Central memory CD4-positive, alpha-beta T cell (primary cell): ENCODE results near the gene PVRIG.
"Not testable (repeated sequence)": the region's sequence is repeated elsewhere in the genome, so short reads cannot be mapped to it uniquely, and the experiment has no call there.

Source experiments
- DNase-seq: peaks from one replicate; pipeline ENCODE4 v3.0.0; 2022
- total RNA-seq, 3 experiments: gene quantifications; one replicate each; lab custom pipeline; 2026; lab: John Stamatoyannopoulos, UW

PVRIG gene
- 0.04 to 1.2 (median 0.16) reads per million in 3 experiments for total RNA-seq

DNA sequence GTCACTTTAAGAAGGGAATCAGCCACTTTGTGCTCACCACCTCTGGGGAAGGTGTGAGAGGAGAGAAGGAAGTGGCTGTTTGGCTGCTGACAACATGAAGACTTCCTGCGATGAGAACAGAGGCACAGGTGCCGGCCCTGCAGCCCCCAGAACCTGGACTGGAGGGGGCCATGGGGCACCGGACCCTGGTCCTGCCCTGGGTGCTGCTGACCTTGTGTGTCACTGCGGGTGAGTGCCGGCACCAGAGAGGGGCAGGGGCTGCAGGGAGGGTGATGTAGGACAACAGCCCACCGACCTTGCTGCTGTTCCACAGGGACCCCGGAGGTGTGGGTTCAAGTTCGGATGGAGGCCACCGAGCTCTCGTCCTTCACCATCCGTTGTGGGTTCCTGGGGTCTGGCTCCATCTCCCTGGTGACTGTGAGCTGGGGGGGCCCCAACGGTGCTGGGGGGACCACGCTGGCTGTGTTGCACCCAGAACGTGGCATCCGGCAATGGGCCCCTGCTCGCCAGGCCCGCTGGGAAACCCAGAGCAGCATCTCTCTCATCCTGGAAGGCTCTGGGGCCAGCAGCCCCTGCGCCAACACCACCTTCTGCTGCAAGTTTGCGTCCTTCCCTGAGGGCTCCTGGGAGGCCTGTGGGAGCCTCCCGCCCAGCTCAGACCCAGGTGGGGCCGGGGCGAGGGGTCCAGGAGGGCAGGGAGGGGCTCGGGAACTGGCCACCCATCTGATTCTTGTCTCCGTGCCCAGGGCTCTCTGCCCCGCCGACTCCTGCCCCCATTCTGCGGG is at the start of gene PVRIG:
PVRIG (plus strand) TSS at position 149 of the 785 bp plus-strand sequence; CDS start at position 171, 22 bp downstream.
- DNase-seq = peak; percentile 44

DNA sequence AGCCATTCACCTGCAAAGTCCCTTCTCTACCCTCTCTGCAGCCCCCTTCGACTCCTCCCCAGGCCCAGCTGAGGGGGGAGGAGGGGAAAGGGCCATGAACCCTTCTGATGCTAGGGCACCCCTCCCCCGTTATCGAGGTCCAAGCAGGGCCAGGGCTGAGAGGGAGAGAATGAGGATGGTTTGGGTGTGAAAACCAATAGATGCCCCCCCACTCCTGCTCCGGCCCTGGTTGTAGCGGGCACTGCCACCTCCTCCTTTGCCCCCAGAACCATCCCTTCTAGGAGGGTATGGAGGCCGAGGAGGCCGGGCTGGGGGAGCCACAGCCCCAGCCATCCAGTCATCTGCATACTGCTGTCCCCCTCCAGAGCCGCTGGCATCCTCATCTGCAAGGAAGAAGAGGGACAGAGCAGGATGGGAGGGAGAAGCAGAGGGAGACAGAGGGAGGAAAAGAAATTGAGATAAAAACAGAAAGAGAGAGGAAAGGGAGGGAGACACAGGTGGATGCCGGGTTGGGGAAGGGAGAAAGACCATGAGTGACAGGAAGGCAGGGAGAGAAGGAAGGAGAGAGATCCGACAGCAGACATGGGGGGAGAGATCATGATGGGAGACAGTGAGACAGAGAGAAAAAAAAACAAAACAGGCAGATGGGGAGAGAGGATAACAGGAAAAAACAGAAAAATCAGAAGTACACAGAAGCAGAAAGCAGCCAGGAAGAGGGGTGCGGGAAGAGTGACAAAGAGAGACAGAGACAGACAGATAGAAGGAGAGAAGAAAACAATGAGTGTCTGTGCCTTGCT is 49.5 kb upstream of the PVRIG start:
- DNase-seq = no peak

DNA sequence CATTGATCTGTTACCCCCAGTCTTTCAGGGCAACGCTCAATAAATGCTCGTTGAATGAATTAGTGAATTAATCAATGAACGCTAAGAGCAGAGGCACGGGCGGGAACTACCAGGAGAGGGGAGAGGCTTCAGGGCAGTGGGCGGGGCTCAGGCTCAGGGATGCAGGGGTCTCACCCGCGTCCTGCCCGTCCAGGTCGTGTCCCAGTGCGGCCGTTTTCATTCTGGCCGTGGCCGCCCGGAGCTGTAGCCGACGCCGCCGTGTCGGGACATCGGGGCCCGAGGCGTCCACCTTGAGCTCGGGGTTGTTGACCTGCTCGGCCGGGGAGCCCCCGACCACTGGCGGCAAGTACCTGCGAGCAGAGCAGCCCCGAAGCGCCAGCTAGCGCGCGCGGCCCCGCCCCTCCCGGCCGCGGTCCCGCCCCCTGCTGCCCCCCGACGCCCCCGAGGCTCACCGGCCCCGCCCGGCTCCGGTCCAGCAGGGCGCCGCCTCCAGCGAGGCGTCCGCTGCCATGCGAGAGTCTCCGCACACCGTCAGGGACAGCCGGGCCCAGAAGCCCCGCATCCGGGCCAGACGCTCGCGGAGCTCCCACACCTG is 48.6 kb upstream of the PVRIG start:
- DNase-seq = no peak

DNA sequence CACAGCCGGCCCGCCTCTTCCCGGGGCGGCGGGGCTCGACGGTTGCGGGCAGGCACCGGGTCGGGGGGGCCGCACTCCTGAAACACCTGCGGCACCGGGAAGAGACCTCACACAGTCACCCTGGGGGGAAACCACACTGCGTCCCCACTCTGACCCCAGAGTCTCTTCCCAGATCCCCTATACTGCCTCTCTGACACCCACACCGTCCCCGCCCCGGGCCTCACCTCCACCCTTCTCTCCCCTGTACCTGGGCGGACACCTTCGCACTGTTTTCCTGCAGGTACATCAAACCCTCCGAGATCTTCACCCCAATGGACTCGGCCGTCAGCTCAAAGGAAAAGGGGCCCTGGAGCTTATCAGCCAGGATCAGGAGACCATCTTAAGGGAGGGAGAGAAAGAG is 47.9 kb upstream of the PVRIG start:
- no peak for DNase-seq

DNA sequence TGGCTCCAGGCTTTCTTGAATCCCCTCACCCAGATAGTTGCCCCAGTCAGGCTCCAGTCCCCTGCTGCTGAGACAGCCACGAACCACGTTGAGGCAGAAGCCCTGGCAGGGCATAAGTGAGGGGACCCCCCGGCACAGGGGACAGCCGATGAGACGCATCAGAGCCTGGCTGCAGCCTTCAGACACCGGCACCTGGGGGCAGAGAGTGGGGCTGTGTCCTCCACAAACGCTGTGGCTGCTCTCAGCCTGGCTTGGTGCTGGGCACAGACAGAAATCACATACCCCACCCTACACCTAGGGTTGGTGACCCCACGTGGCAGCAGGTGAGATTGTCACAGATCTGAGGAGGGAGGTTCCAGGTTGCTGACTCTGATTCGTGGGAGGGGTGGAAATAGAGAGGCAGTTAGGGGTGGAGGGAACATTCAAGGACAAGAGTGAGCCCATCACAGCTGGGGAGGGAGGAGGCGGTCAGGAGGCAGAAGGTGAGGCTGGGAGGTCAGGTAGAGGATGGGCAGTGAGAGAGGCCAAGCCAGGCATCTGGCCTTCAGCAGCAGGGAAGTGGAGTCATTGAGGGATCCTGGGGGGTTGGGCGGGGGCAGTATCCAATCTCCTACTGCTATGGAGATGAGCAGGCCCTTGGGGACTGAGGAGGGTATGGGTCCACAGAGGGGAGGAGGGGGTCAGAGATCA is 45.8 kb upstream of the PVRIG start:
- DNase-seq = no peak

DNA sequence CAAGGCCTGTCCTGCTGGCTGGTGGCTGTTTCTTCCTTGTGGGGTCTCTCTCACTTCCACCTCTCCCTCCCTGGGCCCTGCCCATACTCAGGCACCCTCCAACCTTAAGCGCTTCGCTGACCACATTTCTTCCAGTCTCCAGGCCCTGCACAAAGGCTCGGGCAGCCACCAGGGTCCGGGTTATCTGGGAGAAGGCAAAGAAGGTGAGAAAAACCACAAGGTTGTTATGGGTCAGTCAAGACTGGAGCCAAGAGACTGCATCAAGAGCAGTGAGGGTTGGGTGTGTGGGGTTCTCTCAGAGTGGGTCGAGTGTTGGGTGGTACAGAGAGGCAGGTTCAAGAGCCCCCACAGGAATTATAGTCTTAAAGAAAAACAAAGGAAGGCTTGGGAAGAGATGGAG is 45.2 kb upstream of the PVRIG start:
- no peak for DNase-seq

DNA sequence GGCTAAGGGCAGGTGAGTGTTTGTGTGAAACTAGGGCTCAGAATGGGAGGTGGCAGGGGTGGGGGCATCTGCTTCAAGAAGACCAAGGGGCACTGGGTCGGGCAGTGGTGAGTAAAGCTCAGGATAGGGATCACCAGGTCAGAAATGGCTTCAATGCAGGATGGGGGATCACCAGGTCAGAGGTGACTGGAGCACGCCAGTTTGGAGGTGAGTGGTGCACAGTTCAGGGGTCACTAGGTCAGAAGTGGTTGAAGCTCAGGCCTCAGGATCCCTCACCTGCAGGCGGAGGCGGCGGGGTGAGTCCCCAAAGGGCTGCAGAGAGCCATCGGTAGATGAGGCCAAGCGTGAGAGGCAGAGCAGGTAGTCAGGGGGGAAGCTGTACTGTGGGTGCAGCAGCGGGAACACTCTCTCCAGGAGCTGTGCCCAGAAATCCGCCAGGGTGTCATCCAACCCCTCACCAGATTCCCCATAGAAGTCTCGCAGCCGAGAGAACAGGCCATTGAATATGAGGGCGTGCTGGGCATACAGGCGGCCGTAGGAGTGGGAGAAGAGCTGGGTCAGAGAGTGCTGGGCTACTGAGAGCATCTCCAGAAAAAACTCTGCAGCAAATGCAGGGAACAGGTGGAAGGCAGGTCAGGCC is 44.3 kb upstream of the PVRIG start:
- no peak for DNase-seq

DNA sequence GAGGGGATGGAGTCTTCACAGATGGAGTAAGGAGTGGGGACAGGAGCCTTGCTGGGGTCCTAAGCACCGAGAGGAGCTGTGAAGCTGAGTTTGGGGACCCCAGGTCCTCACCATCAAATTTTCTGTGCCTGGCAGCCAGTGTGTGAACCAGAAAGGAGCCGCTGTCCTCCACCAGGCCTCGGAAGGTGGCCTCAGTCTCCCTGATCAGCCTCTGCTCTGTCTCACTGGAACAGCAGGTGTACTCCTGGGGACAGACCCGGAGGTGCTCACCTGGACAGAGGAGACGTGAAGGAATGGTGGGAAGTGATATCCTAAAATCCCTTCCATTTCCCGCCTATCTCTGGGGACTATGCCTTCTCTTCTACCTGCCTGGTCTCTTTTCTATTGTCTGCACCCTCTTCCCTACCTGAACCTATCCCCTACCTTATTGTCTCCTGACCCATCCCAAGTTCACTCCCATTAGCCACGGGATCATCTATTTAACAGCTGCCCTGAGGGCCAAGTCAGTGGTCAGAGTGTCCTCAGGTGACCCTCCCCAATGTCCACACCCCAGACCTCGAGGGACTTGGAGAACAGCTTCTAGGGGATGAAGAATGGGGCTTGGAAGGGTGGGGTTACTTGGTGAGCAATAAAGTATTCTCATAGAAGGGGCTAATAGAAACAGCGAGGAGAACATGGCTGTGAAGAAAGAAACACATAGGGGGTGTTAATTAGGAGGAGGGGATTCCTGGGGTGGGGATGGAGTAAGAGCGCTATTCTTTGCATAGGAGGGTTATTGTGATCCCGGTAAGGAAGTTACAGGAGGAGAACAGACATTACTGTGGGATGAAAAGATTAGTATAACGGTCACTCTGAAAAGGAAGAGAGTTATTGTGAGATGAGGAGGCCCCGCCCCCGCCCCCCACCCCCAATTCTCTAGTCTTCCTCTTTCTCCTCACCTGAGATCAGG is 43.4 kb upstream of the PVRIG start:
- DNase-seq = no peak

DNA sequence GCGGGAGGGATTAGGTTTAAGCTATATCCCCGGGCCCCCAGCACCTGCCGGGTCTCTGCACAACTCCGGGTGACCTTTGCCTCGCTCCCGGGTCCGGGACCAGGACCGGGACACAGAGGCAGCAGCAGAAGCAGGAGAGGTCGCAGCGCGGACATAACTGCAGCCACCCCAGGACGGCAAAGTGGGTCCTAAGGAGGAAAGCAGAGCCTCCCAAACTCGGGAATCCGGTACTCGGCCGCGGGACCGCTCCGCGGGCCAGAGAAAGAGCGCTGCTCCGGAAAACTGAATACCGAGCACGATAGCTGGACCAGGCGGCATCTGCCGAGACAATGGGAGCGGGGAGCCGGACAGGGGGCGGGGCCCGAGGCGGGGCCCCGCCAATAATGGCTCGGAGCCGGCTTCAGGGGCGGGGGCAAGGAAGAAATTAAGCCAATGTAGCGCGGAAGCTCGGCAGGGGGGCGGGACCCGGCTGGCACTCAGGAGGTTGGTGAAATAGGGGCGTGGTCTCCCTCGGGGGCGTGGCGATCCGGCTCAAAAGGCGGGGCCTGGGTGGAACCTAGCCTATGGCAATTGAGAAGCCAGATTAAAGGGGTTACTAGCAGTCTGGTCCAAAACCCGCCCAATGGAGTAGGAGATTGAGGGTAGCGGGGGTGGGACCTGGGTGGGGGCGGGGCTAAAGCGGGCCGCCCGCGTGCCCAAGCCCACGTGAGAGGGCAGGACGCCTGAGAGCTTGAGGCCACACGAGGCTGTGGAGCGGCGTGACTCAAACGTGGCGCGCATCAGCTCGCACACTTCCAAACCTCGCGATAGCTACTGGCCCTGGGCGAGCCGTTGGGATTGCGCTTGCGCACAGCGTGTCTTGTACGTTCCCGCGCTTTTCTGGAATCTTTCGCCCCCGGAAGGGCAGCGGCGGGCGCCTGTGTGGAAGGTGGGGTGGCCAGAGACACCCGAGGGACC is 42.4 kb upstream of the PVRIG start, which contains the start of the genes GPC2 and STAG3:
GPC2 (minus strand) TSS at position 337 of the 957 bp plus-strand sequence; CDS start at position 155, 182 bp downstream.
STAG3 (plus strand) TSS at position 874 of the 957 bp plus-strand sequence. CDS start 2,639 bp downstream, outside the sequence.
- DNase-seq = peak; percentile 97

DNA sequence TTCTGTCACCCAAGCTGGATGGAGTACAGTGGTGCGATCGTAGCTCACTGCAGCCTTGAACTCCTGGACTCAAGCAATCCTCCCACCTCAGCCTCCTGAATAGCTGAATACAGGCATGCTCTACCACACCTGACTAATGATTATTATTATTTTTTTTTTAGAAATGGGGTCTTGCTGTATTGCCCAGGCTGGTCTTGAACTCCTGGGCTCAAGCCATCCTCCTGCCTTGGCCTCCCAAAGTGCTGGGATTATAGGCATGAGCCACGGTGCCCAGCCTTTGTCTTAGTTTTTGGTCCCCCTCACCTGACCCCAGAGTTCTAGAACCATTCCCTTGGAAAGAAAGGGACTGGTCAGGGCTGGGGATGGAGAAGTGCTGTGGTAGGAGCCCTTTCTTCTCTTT is 39.7 kb upstream of the PVRIG start:
- not testable (repeated sequence) for DNase-seq

DNA sequence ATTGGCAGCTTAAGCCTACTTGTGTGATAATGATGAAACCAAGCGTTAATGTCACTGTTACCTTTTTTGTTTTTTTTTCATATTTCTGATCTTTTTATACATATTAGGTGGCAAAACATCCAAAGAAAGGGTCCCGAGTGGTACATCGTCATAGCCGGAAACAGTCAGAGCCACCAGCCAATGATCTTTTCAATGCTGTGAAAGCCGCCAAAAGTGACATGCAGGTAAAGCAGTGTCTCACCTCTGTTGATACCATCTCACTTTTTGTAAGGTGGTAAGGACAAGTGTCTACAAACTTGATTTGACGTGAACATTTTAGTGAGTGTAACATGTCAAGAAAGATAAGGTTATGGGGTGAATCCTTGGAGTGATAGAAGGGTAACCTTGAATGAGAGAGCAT is 37.1 kb upstream of the PVRIG start:
- not testable (repeated sequence) for DNase-seq

DNA sequence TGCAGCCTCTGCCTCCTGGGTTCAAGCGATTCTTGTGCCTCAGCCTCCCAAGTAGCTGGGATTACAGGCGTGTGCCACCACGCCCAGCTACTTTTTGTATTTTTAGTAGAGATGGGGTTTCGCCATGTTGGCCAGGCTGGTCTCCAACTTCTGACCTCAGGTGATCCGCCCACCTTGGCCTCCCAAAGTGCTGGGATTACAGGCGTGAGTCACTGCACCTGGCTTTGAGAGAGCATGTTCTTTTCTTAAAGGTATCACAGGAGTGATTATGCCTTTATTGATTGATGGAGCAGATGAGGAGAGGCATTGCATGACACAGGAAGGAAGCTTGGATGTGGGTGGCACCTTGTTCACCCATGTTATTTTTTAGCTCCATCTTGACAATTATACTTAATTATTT is 36.7 kb upstream of the PVRIG start:
- not testable (repeated sequence) for DNase-seq

DNA sequence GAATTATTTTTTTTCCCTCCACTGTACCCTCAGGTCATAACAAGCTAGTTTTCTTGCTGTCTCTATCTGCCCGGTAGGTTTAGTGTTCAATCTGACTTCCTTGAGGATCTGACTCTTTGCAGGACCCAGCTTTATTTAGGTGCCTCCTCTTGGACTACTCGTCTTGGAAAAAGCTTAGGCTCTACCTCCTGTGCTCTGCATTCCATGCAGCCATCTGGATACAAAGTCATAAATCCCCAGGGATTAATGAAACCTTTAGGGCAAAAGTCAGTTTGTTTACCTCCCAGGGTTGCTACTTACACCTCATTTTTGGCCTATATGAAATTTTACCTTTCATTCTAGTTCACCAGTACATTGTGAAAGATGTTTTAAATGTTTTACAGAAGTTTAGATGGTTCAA is 34.0 kb upstream of the PVRIG start:
- DNase-seq = no peak

DNA sequence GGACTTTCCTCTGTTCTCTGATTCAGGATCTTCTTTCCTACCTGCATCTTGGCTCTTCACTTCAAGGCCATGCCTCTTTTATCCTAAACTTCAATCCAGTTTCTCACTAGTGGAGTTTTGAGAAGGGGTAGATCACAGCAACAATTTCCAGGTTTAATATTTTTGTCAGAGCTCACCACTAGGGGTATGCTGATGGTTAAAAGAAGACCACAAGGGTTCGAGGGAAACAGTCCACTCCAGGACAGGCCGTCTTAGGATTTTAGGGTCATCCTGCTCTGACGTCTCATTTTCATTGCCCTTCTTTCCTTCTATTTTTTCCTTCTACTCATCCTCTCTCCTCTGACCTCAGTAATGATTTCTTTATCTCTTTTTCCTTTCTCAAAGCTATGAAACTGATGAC is 30.7 kb upstream of the PVRIG start:
- DNase-seq = no peak

DNA sequence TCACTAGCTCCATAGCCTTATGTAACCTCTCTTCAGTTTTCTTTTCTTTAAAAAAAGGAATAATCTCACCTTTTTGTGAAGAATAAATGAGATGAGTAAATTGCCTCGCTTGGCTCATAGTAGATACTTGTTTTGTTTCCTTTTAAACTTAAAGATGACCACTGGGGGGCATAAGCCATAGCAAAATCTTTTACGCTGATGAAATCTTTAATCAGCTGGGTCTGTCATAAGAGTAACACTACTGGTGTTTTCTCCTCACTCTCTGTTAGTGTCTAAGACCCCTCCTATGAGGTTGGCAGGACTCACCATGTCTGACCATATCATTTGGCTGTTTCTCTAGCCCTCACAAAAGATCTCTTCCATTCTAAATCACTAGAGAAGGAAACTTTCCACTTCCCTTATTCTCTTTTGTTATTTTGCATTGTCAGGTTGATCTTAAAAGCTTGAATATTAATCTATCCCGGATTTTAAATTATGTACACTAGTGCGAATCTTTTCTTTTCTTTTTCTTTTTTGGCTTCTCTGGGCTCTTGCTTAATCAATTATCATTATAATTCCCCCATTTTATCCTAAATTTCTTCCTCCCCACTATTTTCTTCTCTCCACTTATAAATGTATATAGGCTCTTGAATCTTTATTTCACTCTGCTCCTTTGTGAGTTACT is 29.6 kb upstream of the PVRIG start:
- DNase-seq = peak; percentile 50

DNA sequence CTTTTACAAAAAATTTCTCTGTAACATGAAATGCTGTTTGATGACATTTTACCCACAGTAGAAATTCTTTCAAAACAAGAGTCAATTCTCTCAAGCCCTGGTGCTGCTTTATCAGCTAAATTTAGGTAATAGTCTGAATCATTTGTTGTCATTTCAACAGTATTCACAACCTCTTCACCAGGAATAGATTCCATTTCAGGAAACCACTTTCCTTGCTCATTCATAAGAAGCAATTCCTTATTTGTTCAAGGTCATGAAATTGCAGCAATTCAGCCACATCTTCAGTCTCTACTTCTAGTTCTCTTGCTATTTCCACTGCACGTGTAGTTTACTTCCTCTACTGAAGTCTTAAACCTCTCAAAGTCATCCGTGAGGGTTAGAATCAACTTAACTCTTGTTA is 28.0 kb upstream of the PVRIG start:
- no peak for DNase-seq

DNA sequence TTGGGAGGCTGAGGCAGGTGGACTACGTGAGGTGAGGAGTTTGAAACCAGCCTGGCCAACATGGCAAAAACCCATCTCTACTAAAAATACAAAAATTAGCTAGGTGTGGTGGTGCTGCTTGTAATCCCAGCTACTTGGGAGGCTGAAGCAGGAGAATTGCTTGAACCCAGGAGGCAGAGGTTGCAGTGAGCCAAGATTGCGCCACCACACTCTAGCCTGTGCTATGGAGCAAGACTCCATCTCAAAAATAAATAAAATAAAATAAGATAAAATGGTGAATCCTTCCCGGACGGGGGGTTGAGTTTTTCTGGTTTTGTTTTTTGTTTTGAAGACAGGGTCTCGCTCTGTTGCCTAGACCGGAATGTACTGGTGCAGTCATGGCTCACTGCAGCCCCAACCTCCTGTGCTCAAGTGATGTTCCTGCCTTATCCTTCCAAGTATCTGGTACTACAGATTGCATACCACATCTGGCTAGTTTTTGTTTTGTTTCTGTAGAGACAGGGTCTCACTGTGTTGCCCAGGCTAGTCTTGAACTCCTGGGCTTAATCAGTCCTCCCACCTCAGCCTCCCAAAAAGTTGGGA is 27.4 kb upstream of the PVRIG start:
- DNase-seq = not testable (repeated sequence)

DNA sequence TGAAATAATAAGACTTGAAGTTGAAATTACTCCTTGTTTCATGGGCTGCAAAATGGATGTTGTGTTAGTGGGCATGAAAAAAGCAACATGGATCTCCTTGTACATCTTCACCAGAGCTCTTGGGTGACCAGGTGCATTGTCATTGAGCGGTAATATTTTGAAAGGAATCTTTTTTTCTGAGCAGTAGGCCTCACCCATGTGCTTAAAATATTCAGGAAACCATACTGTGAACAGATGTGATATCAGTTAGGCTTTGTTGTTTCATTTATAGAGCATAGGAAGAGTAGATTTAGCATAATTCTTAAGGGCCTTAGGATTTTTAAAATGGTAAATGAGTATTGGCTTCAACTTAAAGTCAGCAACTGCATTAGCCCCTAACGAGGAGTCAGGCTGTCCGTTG is 26.8 kb upstream of the PVRIG start:
- no peak for DNase-seq

DNA sequence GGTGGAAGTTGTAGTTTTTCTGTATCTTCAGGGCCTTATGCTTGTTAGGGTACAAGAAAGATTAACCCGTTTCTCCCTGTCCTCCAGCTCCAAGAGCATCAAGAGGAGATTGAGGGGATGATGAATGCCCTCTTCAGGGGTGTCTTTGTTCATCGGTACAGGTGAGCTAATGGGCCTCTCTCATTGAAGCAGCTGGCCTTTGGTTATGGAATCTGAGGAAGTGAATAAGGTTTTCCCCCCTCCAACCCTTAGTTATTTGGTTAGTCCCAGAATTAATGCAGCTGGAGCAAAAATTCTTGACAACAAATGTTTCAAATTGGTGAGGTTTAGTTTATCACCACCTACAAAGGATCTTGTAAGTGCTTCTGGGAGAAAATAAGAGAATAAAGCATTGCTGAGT is 24.5 kb upstream of the PVRIG start:
- no peak for DNase-seq
